ENCODE measurements around the gene LUM. TPM values are rescaled to one million over a fixed set of nuclear protein-coding genes. Genes with fewer than 3 reads are reported as not detected.
A peak's percentile ranks its signal among the peaks of the same experiment; 100 is the strongest.

Gene LUM
- total RNA-seq, 4 donors from 2014 or later, result 31.5 to 65.2 (median 49.9) TPM

DNA sequence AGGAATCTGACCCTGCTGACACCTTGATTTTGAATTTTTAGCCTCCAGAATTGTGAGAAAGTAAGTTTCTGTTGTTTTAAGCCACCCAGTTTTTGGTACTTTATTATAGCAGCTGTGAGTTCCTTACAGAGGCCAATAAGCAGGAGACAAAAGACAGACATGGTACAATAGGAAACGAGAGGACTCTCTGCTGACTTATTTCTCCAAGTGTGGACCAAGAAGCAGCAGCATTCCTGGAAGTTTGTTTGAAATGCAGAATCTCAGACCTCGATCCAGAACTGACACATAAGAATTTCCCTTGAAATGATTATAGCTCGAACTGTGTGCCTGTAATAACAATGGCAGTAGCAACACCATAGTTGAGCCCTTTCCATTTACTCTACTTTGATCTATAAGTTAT, 31.9 kb upstream of the LUM start:
- no peak overlapping the region for H3K4me3 ChIP-seq
- TF ChIP-seq, protein P1, sequence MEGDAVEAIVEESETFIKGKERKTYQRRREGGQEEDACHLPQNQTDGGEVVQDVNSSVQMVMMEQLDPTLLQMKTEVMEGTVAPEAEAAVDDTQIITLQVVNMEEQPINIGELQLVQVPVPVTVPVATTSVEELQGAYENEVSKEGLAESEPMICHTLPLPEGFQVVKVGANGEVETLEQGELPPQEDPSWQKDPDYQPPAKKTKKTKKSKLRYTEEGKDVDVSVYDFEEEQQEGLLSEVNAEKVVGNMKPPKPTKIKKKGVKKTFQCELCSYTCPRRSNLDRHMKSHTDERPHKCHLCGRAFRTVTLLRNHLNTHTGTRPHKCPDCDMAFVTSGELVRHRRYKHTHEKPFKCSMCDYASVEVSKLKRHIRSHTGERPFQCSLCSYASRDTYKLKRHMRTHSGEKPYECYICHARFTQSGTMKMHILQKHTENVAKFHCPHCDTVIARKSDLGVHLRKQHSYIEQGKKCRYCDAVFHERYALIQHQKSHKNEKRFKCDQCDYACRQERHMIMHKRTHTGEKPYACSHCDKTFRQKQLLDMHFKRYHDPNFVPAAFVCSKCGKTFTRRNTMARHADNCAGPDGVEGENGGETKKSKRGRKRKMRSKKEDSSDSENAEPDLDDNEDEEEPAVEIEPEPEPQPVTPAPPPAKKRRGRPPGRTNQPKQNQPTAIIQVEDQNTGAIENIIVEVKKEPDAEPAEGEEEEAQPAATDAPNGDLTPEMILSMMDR (IDR thresholded peaks at IDR 0.05), result no peak
- no peak for TF ChIP-seq POLR2A (IDR thresholded peaks at IDR 0.05)
- peak overlapping the region in 1 of 4 donors; percentile 15 for H3K27ac ChIP-seq
- H3K4me1 ChIP-seq, result peaks cover 0 to 14% (median 0%) of the 10 kb centered on the region in 4 donors
- H3K36me3 ChIP-seq, result no peaks in the 10 kb centered on the region
- H3K27me3 ChIP-seq, result no peaks in the 10 kb centered on the region
- DNase-seq, result no peak
- H3K9me3 ChIP-seq, result no peaks in the 10 kb centered on the region

GRCh38 chr12:91142221-91142631, 30.9 kb upstream of the LUM start:
- no peak overlapping the region for H3K4me3 ChIP-seq
- H3K4me1 ChIP-seq, result peaks cover 0 to 17% (median 0%) of the 10 kb centered on the region in 4 donors
- H3K36me3 ChIP-seq, result no peaks in the 10 kb centered on the region
- peak overlapping the region in 3 of 4 donors; percentile 2 to 15 (median 4) for H3K27ac ChIP-seq
- no peaks in the 10 kb centered on the region for H3K9me3 ChIP-seq
- no peaks in the 10 kb centered on the region for H3K27me3 ChIP-seq
- no peak for TF ChIP-seq POLR2A (IDR thresholded peaks at IDR 0.05)
- TF ChIP-seq, protein P1 (IDR thresholded peaks at IDR 0.05), result no peak
- DNase-seq, result no peak

DNA sequence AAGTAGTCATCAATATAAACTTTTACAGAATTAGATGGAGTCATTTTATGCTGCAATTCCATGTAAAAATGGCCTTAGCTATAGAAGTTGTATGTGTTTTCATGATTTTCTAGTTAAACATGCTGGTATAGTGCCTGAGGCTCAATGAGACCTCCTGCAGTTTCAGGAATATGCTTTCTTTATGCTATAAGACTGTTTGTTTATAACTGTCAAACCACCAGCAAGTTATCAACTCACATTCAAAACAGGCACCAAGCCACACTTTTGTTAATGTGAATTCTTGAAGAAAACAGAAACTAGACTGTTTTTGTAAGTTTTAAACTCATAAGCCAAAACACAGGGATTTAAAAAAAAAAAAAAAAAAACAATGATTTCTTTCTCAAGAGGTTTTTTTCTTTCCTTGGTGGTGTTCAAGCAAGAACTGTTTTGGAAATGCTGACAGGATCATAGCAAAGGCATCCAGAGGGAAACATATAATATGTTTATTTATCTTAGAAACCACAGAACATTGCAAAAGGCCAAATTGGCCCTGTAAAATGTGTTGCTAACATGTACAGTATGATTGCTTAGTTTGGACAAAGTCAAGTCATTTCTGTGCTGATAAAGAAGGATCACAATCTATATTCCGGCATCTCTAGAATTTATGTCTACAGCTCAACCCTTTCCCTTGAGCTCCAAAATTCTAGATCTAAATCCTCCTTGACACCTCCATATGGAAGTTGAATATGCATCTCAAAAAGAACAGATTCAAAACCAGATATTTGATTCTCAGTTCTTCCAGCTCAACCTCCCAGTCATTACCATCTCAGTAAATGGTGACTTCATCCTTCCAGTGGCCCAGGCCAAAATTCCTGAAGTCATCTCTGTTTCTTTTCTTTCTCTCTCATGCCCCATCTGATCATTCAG, 29.0 kb upstream of the LUM start:
- DNase-seq, result no peak
- Histone ChIP-seq H3K27me3 (no peaks in the 10 kb centered on the region), H3K4me1 (peaks cover 0 to 17% (median 0%) of the 10 kb centered on the region in 4 donors), H3K9me3 (no peaks in the 10 kb centered on the region), H3K4me3 (no peak overlapping the region), H3K36me3 (no peaks in the 10 kb centered on the region), H3K27ac (peak overlapping the region in 1 of 4 donors; percentile 28)
- TF ChIP-seq POLR2A (IDR thresholded peaks at IDR 0.05), result no peak
- TF ChIP-seq, protein P1 (IDR thresholded peaks at IDR 0.05), result no peak

GRCh38 chr12:91139286-91139685, 28.0 kb upstream of the LUM start:
- TF ChIP-seq, protein P1 (IDR thresholded peaks at IDR 0.05), result no peak
- TF ChIP-seq POLR2A (IDR thresholded peaks at IDR 0.05), result no peak
- no peaks in the 10 kb centered on the region for H3K9me3 ChIP-seq
- peak overlapping the region in 2 of 4 donors; percentile 28 to 51 for H3K27ac ChIP-seq
- no peaks in the 10 kb centered on the region for H3K36me3 ChIP-seq
- DNase-seq, result no peak
- H3K27me3 ChIP-seq, result no peaks in the 10 kb centered on the region
- H3K4me1 ChIP-seq, result peaks cover 0 to 17% (median 0%) of the 10 kb centered on the region in 4 donors
- no peak overlapping the region for H3K4me3 ChIP-seq

DNA sequence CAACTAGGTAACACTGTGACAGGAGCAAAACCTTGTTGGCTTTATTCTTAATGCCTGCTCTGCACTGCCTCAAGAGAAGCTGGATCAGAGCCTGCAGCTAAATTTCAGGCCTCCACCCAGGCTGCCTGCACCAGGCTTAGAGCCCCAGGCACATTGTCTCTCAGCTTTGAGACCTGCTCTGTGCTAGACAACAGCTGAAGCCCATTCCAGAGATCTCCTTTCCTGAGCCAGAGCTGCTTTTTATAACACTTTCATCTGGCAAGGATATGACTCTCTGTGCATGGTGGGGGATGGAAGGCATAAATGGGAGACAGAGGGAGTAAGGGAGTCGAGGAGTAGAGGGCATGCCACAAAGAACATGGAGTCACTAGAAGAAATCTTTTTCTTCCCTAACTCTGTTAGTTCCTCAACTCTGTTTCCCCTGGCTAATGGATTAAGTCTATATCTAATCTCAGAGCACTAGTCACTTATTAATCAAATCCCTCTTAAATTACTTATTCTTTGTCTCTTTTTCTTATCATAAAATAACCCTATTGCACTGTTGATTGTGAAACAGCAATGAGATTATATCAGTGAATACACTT, 27.1 kb upstream of the LUM start:
- Histone ChIP-seq H3K4me1 (peaks cover 0 to 17% (median 0%) of the 10 kb centered on the region in 4 donors), H3K27ac (peak overlapping the region; percentile 12 to 51 (median 24)), H3K4me3 (no peak overlapping the region), H3K27me3 (no peaks in the 10 kb centered on the region), H3K36me3 (no peaks in the 10 kb centered on the region), H3K9me3 (no peaks in the 10 kb centered on the region)
- no peak for TF ChIP-seq POLR2A (IDR thresholded peaks at IDR 0.05)
- TF ChIP-seq, protein P1 (IDR thresholded peaks at IDR 0.05), result no peak
- DNase-seq, result no peak
